Stimulated activated CD8-positive, alpha-beta memory T cell treated with anti-CD3 and anti-CD28 coated beads, Interleukin-7, amount 100 ng/mL, for 4 hours (primary cell): ENCODE results near the gene CCDC93.
"Not testable (repeated sequence)": the region's sequence is repeated elsewhere in the genome, so short reads cannot be mapped to it uniquely, and the experiment has no call there.

Experiments used
- DNase-seq, 2 donors: peaks; one replicate each; pipeline ENCODE4 v3.0.0-alpha.2; 2020; ENCODE audit warnings: low read depth in 2 of 2

Gene CCDC93

GRCh38 chr2:117953231-117953630, 60.6 kb downstream of the CCDC93 start:
- DNase-seq: no peak

GRCh38 chr2:117952701-117953100, 61.2 kb downstream of the CCDC93 start:
- no peak for DNase-seq

- no peak for DNase-seq
These were observed 61.6 kb downstream of the CCDC93 start for GRCh38 chr2:117952228-117952627.

GRCh38 chr2:117949806-117950205, 64.1 kb downstream of the CCDC93 start:
- DNase-seq: no peak

DNA sequence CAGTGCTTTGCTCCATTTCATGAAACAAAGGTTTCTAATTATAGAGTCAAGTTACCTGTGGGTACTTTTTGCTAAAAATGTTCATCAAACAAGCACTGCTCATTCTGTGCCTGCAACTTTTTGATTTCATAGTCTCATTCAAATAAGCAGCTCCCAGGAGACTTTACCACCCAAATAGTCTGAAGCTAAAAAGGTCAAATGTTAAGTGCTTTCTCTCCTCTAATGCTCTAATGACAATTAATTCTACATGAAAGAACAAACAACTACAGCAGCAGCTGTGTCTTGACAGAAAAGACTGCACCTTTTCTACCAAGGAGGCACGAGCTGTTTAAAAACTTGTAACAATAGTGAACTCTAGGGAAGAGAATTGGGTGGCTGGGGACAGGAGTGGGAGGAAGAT, 65.3 kb downstream of the CCDC93 start:
- DNase-seq: no peak

- no peak for DNase-seq
These were observed 68.6 kb downstream of the CCDC93 start for GRCh38 chr2:117945296-117945695.

DNA sequence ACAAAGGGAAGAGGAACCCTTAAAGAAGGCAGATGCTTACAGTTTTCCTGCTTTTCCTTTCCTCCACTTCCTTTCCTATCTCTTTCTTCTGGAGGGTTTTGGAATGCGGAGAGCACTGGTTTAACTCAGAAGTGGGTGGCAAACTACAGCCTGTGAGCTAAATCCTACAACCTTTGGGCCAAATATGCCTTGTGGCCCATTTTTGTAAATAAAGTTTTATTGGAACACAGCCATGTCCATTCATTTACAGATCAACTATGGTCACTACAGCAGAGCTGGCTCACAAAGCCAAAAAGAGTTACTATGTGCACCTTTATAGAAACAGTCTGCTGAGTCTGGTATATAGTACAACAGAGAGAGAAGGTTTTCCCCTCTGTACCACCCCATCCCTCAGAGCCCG, 69.1 kb downstream of the CCDC93 start:
- no peak for DNase-seq

DNA sequence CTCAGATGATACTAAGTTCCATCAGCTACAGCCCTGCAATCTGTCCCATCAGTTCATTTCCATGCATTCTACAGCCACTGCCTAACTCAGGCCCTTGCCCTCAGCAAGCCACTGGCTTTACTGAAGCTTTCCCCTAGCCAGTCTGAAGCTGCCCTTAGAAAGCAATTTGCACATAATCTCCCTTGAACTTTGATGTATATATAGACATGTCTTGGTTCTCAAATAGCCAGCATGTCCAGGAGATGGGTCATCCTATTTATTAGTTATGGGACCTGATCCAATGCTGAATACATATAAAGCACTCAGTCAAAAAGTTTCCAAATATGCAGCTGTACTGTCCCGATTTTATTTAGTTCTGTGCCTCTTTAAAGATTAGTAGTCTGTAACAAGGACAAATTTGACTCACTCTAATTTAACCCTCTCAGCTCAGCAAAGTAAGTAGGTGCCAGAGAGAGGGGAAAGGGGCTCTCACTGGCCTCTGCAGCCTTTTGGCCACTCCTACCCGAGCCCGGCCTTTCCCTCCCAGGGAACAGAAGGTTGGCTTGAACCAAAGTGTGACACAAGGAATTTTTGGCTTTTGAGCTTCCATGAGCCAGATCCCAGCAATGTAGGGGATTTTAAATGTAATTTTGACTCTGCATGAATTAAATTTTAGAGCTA, 70.7 kb downstream of the CCDC93 start:
- no peak for DNase-seq

- no peak for DNase-seq
These were observed 71.3 kb downstream of the CCDC93 start for GRCh38 chr2:117942551-117942950.

GRCh38 chr2:117941693-117942092, 72.2 kb downstream of the CCDC93 start:
- no peak for DNase-seq

DNA sequence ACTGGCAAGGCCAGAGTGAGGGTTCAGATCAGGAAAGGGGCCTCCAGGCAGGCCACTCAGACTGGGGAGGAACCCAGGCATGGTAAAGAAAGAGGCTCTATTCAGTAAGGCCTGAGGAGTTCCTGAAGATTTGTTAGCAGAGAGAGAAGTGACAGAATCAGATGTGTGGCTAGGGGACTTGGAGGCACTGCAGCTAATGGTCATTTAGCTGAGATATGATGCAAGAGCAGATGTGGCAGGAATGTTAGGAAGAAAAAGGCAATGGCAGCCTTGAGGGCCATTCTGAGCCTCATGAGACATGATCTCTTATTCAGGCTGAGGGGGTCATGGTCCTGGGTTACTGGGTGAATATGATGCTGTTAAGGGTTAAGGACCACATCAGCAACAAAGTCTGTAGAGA, 73.4 kb downstream of the CCDC93 start:
- DNase-seq: no peak

DNA sequence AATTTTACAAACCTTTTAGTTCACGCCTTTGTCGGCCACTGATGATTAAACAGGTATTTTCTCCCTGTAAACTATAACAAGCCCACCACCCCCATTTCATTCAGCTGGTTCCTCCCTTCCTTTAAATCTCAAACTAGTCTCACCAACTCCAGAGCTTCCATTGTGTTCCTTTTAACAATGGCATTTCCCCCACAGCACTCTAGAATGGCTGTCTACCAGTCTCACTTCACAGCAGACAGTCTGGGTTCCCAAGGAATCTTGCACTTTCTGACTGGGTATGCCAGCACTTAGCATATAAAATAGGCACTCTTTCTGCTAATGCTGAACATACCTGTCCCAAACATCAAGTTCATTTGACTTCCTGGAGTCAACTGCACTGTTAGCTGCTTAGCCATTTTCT, 75.3 kb downstream of the CCDC93 start:
- no peak for DNase-seq

DNA sequence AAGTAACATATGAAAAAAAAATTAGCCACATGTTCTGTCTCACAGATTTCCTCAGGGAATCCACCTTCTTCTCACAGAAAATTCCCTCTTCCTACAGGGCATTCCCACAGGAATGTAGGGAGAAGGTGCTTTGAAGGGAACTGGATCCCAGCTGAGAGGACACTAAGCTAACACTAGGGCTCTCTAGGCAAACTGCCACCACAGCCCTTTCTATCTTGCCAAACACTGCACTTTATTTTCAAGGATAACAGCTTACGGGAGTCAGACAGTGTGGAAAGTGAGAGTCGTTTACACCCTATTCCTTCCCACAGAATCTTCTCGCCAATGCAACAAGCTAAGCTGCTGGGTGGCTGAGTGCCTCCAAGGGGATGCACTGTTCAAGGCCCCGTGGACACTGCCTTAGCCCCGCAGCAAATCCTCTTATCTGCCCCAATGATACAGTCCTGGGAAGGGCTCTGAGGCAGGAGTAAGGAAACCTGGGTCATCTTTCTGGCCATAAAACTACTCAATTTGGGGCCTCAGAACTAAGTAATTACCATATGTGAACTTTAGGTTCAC, 76.9 kb downstream of the CCDC93 start:
- DNase-seq: no peak

GRCh38 chr2:117935954-117936353, 77.9 kb downstream of the CCDC93 start:
- DNase-seq: no peak

GRCh38 chr2:117935456-117935855, 78.4 kb downstream of the CCDC93 start:
- no peak for DNase-seq

DNA sequence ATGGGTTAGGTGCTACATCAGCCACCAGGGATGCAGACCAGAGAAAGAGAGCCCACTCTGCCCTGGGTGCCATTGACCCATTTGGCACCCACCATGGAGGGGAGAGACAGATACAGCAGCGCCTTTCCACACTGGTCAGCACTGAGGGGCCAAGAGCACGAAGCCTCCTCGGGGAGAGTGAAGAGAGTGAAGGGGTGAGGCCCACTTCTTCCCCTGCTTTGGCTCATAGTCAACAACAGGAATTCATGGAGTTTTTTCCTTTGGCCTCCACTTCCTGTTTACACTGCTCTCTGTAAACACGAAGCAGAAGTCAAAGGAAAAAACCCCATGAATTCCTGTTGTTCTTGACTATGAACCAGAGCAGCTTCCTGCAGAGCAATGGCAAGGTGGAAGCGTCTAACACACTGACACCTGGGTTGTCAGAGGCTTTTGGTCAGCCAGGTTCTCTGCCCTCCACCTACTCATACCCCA, 80.0 kb downstream of the CCDC93 start:
- DNase-seq: no peak

GRCh38 chr2:117931978-117932377, 81.9 kb downstream of the CCDC93 start:
- DNase-seq: no peak

GRCh38 chr2:117931266-117931665, 82.6 kb downstream of the CCDC93 start:
- no peak for DNase-seq

- DNase-seq: no peak
These were observed 83.1 kb downstream of the CCDC93 start for GRCh38 chr2:117930775-117931174.

DNA sequence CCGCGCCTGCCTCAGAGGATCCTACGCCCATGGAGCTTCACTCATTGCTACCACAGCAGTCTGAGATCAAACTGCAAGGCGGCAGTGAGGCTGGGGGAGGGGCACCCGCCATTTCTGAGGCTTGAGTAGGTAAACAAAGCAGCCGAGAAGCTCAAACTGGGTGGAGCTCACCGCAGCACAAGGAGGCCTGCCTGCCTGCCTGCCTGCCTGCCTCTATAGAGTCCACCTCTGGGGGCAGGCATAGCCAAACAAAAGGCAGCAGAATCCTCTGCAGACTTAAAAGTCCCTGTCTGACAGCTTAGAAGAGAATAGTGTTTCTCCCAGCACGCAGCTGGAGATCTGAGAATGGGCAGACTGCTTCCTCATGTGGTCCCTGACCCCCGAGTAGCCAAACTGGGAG, 90.4 kb downstream of the CCDC93 start:
- DNase-seq: not testable (repeated sequence)

DNA sequence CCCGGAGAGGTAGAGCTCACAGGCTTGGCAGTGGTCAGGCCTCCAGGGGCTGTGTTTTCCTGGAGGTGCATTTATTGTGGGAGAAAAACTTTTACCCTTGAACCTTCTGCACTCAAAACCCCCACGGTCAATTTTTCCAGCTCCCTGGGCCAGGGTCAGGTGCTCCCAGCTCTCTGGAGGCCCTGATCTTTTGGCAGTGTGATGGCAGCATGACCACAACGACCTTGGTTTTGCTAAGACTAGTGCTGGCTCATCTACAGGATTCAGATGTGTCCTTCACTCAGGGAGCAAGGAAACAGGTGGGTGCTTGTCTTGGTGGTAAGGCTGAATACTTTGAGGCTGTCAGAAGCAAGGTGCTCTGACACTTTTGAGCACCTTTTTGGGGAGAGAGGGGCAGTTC, 92.3 kb downstream of the CCDC93 start:
- no peak for DNase-seq

DNA sequence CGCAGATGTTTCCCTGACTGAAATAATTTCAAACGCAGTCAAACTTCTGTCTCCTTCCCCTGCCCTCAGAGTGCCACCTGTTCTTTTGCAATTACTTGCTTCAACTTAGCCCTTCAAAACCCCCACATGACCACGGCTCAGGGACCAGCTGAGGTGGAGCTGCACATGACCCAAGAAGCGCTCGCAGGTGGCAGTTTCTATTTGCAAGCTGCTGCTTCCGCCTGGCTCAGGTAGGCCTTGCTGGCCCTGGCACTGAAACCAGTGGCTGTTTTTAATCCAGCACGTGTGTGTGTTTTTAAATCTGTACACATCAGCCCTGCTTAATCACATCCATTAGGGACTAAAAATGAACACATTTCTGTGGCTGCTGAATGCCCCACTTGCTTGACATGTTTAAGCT, 95.3 kb downstream of the CCDC93 start:
- DNase-seq: no peak

- DNase-seq: no peak
These were observed 96.5 kb downstream of the CCDC93 start for GRCh38 chr2:117917223-117917917.
